ENCODE data around the gene SSR4. TPM values are rescaled to one million over a fixed set of nuclear protein-coding genes. Genes with fewer than 3 reads are reported as not detected.

Gene SSR4
- total RNA-seq, result 102 and 193 TPM in 2 replicates

DNA sequence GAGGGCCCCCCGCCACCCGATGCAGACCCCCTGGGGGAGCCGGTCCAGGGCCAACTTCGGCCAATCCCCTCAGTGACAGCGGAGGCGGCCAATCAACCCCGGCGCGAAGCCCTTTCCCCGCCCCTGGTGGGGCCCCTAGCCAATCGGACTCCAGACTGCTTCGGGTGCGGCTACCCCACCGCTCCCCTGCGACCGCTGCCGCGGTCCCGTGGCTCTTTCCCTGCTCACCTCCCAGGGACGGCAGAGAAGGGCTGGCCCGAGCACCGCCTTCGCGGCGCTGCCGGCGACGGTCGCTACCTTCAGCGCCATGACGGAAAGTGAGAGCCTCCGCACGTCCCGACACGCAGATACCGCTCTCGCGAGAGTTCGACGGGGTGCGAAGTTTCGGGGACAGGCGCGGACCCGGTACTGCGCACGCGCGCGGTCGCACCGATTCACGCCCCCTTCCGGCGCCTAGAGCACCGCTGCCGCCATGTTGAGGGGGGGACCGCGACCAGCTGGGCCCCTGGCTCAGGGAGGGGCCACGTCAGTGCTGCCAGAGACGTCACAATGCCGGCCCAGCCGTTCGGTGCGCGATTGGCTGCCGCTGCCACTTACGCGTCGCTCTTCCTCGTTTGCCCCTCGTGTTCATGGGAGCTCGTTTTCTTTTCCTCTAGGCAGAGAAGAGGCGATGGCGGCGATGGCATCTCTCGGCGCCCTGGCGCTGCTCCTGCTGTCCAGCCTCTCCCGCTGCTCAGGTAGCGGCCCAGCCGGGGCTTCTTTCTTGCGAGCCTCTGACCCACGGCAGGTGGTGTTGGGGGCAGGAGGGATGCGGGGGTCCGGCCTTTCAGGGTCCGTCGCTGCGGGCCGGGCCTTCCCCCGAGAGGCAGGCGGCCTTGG lies at the start of gene SSR4, which contains the start of gene IDH3G:
TSS of gene SSR4 (plus strand) at position 651 of the 879 bp plus-strand sequence. CDS start at position 671, 20 bp downstream.
TSS of gene IDH3G (minus strand) at position 358 of the 879 bp plus-strand sequence. CDS start at position 309, 49 bp downstream.

DNA sequence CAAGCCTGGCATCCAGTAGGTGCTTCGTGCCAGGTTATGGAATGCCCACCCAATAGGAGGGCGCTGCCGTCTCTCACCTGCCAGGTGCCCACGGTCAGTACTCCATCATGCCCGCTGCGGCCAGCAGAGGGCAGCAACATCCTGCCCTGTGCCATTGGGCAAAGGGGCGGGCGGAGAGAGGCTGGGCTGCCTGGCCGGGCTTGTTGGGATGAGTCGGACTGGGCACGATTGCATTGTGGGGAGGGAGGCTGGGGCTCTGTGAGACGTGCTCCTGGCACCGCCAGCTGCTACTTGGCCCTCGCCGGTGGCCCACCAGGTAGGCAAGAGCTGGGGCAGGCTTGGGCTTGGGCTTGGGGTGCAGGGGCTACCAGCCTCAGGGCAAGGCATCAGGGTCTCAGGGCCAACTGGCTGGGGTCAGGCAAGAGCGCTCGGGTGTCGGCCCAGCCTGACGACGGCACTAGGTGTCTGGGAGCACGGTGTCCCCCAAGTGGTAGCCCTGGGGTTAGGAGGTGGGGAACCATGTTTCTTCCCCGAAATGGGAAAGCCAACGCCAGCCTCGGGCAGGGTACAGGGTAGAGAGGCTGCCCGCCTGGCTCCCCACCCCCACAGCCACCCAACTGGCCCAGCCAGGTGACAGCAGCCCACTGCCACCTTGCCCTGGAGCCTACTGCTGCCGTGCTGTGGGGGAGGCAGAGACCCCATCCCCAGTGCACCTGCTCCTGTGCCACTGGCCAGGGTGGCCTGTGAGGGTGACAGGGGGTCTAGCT lies 30.3 kb upstream of the SSR4 start, which contains the start of gene PLXNB3:
TSS of gene PLXNB3 (plus strand) at position 261 of the 767 bp plus-strand sequence. CDS start 1,287 bp downstream, outside the sequence.

DNA sequence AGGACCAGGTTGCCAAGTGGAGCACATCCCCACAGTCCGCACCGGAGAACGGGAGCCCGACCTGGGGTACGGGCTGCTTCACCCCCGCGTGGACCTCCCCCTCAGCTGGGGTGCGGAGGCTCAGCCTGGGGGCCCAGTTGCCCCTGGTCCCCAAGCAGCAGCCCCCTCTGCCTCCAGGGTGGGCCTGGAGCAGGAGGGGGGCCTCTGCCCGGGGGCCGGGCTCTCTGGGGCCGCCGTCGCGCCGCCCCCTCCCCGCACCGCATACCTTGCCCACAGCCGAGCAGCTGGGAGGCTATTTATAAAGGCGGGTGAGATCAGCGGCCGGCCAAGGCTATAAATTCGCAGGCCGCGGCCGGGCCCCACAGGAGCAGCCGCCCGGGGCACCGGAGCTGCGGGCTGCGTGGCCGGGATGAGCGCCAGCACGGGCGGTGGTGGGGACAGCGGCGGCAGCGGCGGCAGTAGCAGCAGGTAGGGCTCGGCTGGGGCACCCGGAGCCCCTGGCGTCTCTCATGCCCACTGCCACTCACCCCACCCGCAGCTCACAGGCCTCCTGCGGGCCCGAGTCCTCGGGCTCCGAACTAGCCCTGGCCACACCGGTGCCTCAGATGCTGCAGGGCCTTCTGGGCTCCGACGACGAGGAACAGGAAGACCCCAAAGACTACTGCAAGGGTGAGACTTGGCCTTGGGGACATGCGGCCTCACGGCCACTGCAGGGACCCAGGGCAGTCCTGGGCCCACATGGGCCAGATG lies 13.6 kb upstream of the SSR4 start, which contains the start of gene SRPK3:
TSS of gene SRPK3 (plus strand) at position 364 of the 750 bp plus-strand sequence. CDS start at position 410, 46 bp downstream.

DNA sequence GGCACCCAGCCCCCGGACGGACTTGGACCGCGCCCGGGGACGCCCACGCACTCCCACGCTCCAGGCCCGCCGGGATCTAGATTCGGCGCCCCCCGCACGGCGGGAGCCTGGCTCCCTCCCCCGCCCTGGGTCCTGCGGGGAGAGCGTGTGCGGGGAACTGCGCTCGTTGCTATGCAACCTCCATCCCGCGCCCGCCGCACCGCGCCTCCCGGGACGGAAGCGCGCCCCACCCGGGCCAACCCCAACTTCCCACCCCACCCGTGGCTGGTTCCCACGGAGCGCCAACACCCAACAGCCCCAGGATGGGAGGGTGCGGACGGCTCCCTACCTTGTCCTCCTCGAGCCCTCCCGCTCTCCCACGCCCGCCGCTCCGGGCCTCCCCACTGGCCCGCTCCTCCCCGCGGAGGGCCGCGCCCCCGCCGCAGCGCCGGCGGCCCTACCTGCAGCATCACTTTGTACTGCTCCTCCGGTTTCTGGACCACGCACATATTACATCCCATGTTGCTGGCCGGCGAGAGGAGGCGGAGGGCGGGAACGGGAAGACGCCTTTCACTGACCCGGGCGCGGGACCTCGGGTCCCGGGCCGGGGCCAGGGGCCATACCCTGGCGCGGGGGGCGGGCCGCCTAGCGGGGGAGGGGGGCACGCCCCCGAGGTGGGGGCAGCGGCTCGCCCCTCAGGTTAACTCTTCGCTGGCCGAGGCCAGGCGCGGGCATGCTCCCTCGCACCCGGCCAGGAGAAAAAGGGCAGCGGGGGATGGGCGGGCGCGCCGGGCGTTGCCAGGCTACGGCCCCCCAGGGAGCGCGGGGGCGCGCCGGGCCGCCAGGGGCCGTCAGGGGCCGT lies 35.6 kb downstream of the SSR4 start, which contains the start of gene PDZD4:
TSS of gene PDZD4 (minus strand) at position 746 of the 841 bp plus-strand sequence. CDS start at position 500, 246 bp downstream.

Other genes starting within 250 kb of the SSR4 start
- 28.7 and 33.4 TPM in 2 replicates for gene CCNQ, start 195.5 kb upstream of the SSR4 start, total RNA-seq
- under 0.01 TPM in 1 of 2 replicates, not detected in the other for gene DUSP9, start 147.5 kb upstream of the SSR4 start, total RNA-seq
- gene PNCK, start 120.9 kb upstream of the SSR4 start, total RNA-seq, result not detected in 2 replicates
- 6.6 and 8.4 TPM in 2 replicates for gene SLC6A8, start 106.7 kb upstream of the SSR4 start, total RNA-seq
- gene BCAP31, start 70.3 kb upstream of the SSR4 start, total RNA-seq, result 119 and 149 TPM in 2 replicates
- gene ABCD1, start 69.8 kb upstream of the SSR4 start, total RNA-seq, result 8.4 and 8.8 TPM in 2 replicates
- gene PLXNB3, start 30.4 kb upstream of the SSR4 start, total RNA-seq, result 4.4 and 4.9 TPM in 2 replicates
- 0.39 TPM in 1 of 2 replicates, not detected in the other for gene SRPK3, start 13.6 kb upstream of the SSR4 start, total RNA-seq
- 50.8 and 64.3 TPM in 2 replicates for gene IDH3G, start 293 bp upstream of the SSR4 start, total RNA-seq
- gene PDZD4, start 35.9 kb downstream of the SSR4 start, total RNA-seq, result under 0.01 and 0.20 TPM in 2 replicates
- gene L1CAM, start 91.5 kb downstream of the SSR4 start, total RNA-seq, result under 0.01 and 0.39 TPM in 2 replicates
- gene AVPR2, start 110.0 kb downstream of the SSR4 start, total RNA-seq, result not detected in 2 replicates
- 0.37 and 0.39 TPM in 2 replicates for gene ARHGAP4, start 131.6 kb downstream of the SSR4 start, total RNA-seq
- gene NAA10, start 140.4 kb downstream of the SSR4 start, total RNA-seq, result 70.4 and 74.6 TPM in 2 replicates
- gene RENBP, start 150.0 kb downstream of the SSR4 start, total RNA-seq, result 3.7 TPM in 2 replicates
- gene HCFC1, start 177.2 kb downstream of the SSR4 start, total RNA-seq, result 26.8 and 40.7 TPM in 2 replicates
- gene TMEM187, start 178.1 kb downstream of the SSR4 start, total RNA-seq, result 6.5 and 7.3 TPM in 2 replicates
- 59.2 and 79.8 TPM in 2 replicates for gene IRAK1, start 225.2 kb downstream of the SSR4 start, total RNA-seq

Data from subcutaneous preadipocyte (primary cell).